HepG2 (cell line): Measurements from ENCODE around the gene CBL. TPM values are rescaled to one million over a fixed set of nuclear protein-coding genes. Genes with fewer than 3 reads are reported as not detected.

Source experiments
- ARID5B ChIP-seq: IDR thresholded peaks from 2 replicates; pipeline ENCODE4 v1.4.0; 2020; ENCODE audit warnings: mild to moderate bottlenecking, missing genetic modification reagents
- BORCS8-MEF2B ChIP-seq: sonication (generic); formaldehyde crosslinking; IDR thresholded peaks from 2 replicates; pipeline ENCODE4 v1.8.0; 2022; ENCODE audit warnings: mild to moderate bottlenecking, missing genetic modification reagents
- KAT2B ChIP-seq: fragments of 150-350 bp; IDR thresholded peaks from 2 replicates; pipeline ENCODE4 v1.6.1; 2014; ENCODE audit warnings: low read depth, low read length, borderline replicate concordance
- MXD3 ChIP-seq: IDR thresholded peaks from 2 replicates; pipeline ENCODE4 v1.6.1; 2016; ENCODE audit warnings: mild to moderate bottlenecking, missing biosample characterization, missing genetic modification reagents
- NR2F1 ChIP-seq, 2 experiments: fragments of 450-650 bp in 1 of 2; formaldehyde crosslinking in 1 of 2; IDR thresholded peaks; 2 replicates each; pipeline versions ENCODE4 v1.5.0 to v1.6.1; 2016 to 2020; ENCODE audit warnings: mild to moderate bottlenecking in 1 of 2, missing compliant biosample characterization in 1 of 2, missing genetic modification reagents in 1 of 2, moderate library complexity in 1 of 2
- PPARG ChIP-seq: conservative IDR thresholded peaks from 2 replicates; pipeline ENCODE4 v1.6.1; 2016; ENCODE audit warnings: missing biosample characterization, missing genetic modification reagents
- PRDM10 ChIP-seq: sonication (generic); formaldehyde crosslinking; IDR thresholded peaks from 2 replicates; pipeline ENCODE4 v1.4.0; 2020; ENCODE audit warnings: low read depth, missing genetic modification reagents
- RFX3 ChIP-seq: IDR thresholded peaks from 2 replicates; pipeline ENCODE4 v1.6.1; 2016; ENCODE audit warnings: missing biosample characterization, missing genetic modification reagents
- RNF2 ChIP-seq: fragments of 450-650 bp; conservative IDR thresholded peaks from 2 replicates; pipeline ENCODE4 v1.6.1; 2016; ENCODE audit warnings: low read depth
- ZFY ChIP-seq: sonication (generic); formaldehyde crosslinking; IDR thresholded peaks from 2 replicates; pipeline ENCODE4 v1.4.0; 2020; ENCODE audit warnings: missing genetic modification reagents
- ZKSCAN1 ChIP-seq: fragments of 150-350 bp; IDR thresholded peaks from 2 replicates; pipeline ENCODE4 v1.6.1; 2014; ENCODE audit warnings: low read length
- ZNF3 ChIP-seq: IDR thresholded peaks from 2 replicates; pipeline ENCODE4 v1.7.0; 2017; ENCODE audit warnings: inconsistent platforms
- ZNF30 ChIP-seq: sonication (generic); formaldehyde crosslinking; IDR thresholded peaks from 2 replicates; pipeline ENCODE4 v1.5.0; 2020; ENCODE audit warnings: mild to moderate bottlenecking, missing genetic modification reagents
- ZNF549 ChIP-seq: sonication (generic); formaldehyde crosslinking; IDR thresholded peaks from 2 replicates; pipeline ENCODE4 v1.5.0; 2020; ENCODE audit warnings: missing genetic modification reagents
- polyA plus RNA-seq, 8 experiments: library from polyadenylated mRNA; depleted of rRNA in 3 of 8; stranded (reverse) in 7 of 8; unstranded in 1 of 8; fragments of >200 nt; fragmentation: Illumina TruSeq in 4 of 8; extraction: Trizol in 4 of 8; gene quantifications; 2 replicates each; pipeline versions ENCODE4 v1.2.1 to v1.2.3, GENCODE V29; 2011 to 2016; ENCODE audit warnings: low read depth in 4 of 8, missing spikeins in 1 of 8, mixed read lengths in 1 of 8; ENCODE audit not compliant: insufficient read depth in 1 of 8
- total RNA-seq, 5 experiments: library from RNA; depleted of rRNA; stranded (reverse); fragments of >200 nt; fragmentation: Illumina TruSeq; extraction: Trizol; gene quantifications; 2 replicates each; pipeline ENCODE4 v1.2.3, GENCODE V29; 2016; ENCODE audit warnings: low read depth in 1 of 5
- TF ChIP-seq, protein P1 (sequence below): sonication (generic); formaldehyde crosslinking; IDR thresholded peaks from 2 replicates; pipeline ENCODE4 v1.4.0; 2020; ENCODE audit warnings: mild to moderate bottlenecking, low read depth, missing genetic modification reagents
- TF ChIP-seq, protein P2 (sequence below): sonication (generic); formaldehyde crosslinking; IDR thresholded peaks from 2 replicates; pipeline ENCODE4 v1.4.0; 2020; ENCODE audit warnings: missing genetic modification reagents, borderline replicate concordance

Gene CBL
- total and polyA plus RNA-seq, 2 of the 13 experiments (the other 11 are each of a cell fraction or from before 2014, with no cell fraction given): 6.6 to 7.4 TPM

- TF ChIP-seq, protein P1, sequence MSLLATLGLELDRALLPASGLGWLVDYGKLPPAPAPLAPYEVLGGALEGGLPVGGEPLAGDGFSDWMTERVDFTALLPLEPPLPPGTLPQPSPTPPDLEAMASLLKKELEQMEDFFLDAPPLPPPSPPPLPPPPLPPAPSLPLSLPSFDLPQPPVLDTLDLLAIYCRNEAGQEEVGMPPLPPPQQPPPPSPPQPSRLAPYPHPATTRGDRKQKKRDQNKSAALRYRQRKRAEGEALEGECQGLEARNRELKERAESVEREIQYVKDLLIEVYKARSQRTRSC (CRISPR knock-in tag): no peak; the same call in 1 of the 2 replicates
- no peak for TF ChIP-seq RFX3
- TF ChIP-seq, protein P2, sequence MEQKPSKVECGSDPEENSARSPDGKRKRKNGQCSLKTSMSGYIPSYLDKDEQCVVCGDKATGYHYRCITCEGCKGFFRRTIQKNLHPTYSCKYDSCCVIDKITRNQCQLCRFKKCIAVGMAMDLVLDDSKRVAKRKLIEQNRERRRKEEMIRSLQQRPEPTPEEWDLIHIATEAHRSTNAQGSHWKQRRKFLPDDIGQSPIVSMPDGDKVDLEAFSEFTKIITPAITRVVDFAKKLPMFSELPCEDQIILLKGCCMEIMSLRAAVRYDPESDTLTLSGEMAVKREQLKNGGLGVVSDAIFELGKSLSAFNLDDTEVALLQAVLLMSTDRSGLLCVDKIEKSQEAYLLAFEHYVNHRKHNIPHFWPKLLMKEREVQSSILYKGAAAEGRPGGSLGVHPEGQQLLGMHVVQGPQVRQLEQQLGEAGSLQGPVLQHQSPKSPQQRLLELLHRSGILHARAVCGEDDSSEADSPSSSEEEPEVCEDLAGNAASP (CRISPR knock-in tag): peak; percentile 62; the same call in 1 of the 2 replicates
- TF ChIP-seq ZKSCAN1: 0 out of 2 replicates have a peak, but pooled peaks have one; percentile 44
- TF ChIP-seq ARID5B: peak; percentile 49; the same call in 1 of the 2 replicates
- TF ChIP-seq ZFY: peak; percentile 96
- no peak; the same call in 1 of the 2 replicates for TF ChIP-seq ZNF30
- no peak for TF ChIP-seq RNF2
- TF ChIP-seq PRDM10 (CRISPR knock-in tag): no peak
- TF ChIP-seq BORCS8-MEF2B (CRISPR knock-in tag): no peak; the same call in 1 of the 2 replicates
- TF ChIP-seq PPARG (CRISPR knock-in tag): peak; percentile 19; the same call in 1 of the 2 replicates
- TF ChIP-seq KAT2B: no peak
- no peak for TF ChIP-seq NR2F1 (CRISPR knock-in tag; IDR thresholded peaks at IDR 0.05)
- peak; percentile 71 for TF ChIP-seq MXD3 (CRISPR knock-in tag)
- no peak for TF ChIP-seq ZNF549 (CRISPR knock-in tag)
- peak; percentile 78; the same call in 1 of the 2 replicates for TF ChIP-seq ZNF3 (CRISPR knock-in tag)
Measured at GRCh38 chr11:119168471-119169281, 37.5 kb upstream of the CBL start, which contains the start of gene NLRX1 (continued).
